ENCODE measurements around the gene C10orf67.

DNA sequence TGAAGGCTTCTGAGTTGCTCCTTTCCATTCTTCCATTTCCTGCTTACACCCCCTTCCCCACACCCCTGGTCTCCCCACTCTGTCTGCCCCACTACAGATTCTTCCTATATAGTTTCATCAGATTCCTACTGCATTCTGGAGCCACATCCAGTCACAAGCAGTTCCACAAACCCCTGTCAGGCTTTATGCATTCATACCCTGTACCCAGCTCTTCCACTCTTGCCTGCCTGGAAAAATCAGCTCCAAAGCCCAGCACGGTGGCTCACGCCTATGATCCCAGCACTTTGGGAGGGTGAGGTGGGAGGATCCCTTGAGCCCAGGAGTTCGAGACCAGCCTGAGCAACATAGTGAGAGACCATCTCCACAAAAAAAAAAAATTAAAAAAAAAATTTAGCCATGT, 60.4 kb downstream of the C10orf67 start:
- TF ChIP-seq POLR2A (IDR thresholded peaks at IDR 0.05): no peak
- TF ChIP-seq, protein P1, sequence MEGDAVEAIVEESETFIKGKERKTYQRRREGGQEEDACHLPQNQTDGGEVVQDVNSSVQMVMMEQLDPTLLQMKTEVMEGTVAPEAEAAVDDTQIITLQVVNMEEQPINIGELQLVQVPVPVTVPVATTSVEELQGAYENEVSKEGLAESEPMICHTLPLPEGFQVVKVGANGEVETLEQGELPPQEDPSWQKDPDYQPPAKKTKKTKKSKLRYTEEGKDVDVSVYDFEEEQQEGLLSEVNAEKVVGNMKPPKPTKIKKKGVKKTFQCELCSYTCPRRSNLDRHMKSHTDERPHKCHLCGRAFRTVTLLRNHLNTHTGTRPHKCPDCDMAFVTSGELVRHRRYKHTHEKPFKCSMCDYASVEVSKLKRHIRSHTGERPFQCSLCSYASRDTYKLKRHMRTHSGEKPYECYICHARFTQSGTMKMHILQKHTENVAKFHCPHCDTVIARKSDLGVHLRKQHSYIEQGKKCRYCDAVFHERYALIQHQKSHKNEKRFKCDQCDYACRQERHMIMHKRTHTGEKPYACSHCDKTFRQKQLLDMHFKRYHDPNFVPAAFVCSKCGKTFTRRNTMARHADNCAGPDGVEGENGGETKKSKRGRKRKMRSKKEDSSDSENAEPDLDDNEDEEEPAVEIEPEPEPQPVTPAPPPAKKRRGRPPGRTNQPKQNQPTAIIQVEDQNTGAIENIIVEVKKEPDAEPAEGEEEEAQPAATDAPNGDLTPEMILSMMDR (IDR thresholded peaks at IDR 0.05): no peak

All from uterus (tissue), 2 donors.